Tibial nerve (tissue), 4 donors: Measurements from ENCODE around the gene HTR3A. TPM values are rescaled to one million over a fixed set of nuclear protein-coding genes. Genes with fewer than 3 reads are reported as not detected.
"Not testable (repeated sequence)": the region's sequence is repeated elsewhere in the genome, so short reads cannot be mapped to it uniquely, and the experiment has no call there.

Experiments used
- DNase-seq, 2 donors: peaks; one replicate each; pipeline ENCODE4 v3.0.0-alpha.2; 2019; ENCODE audit warnings: low spot score in 2 of 2
- H3K27ac ChIP-seq, 4 donors: fragments of 200-600 bp; sonication (generic) in 3 of 4; one replicate each; pipeline ENCODE4 v1.5.1; 2017 to 2019; ENCODE audit warnings: mild to moderate bottlenecking in 1 of 4
- H3K27me3 ChIP-seq, 2 donors: fragments of 200-600 bp; sonication (generic) in 1 of 2; one replicate each; pipeline versions ENCODE4 v1.5.1 to v1.6.0; 2017 to 2019
- H3K36me3 ChIP-seq, 3 donors: fragments of 200-600 bp; sonication (generic); one replicate each; pipeline ENCODE4 v1.5.1; 2018 to 2019
- H3K4me1 ChIP-seq, 4 donors: fragments of 200-600 bp; sonication (generic) in 3 of 4; one replicate each; pipeline ENCODE4 v1.5.1; 2017 to 2019
- H3K4me3 ChIP-seq, 4 donors: fragments of 200-600 bp; sonication (generic) in 3 of 4; one replicate each; pipeline ENCODE4 v1.5.1; 2017 to 2019; ENCODE audit warnings: mild to moderate bottlenecking in 1 of 4, moderate library complexity in 1 of 4
- H3K9me3 ChIP-seq, 4 donors: fragments of 200-600 bp; sonication (generic) in 3 of 4; one replicate each; pipeline ENCODE4 v1.5.1; 2017 to 2019
- EP300 ChIP-seq, 2 donors: sonication (generic); formaldehyde crosslinking; IDR thresholded peaks; one replicate each; pipeline ENCODE4 v1.6.1; 2017; ENCODE audit warnings: antibody characterized with exemption in 2 of 2, mild to moderate bottlenecking in 1 of 2
- POLR2A ChIP-seq, 2 donors: fragments of 450-650 bp; IDR thresholded peaks; one replicate each; pipeline ENCODE4 v1.6.1; 2017; ENCODE audit warnings: antibody characterized with exemption in 2 of 2, mild to moderate bottlenecking in 2 of 2, moderate library complexity in 2 of 2
- WGBS, 2 donors: methylation state at CpG; one replicate each; pipeline ENCODE4 v1.1.5; 2018; 5-methylcytosine and 5-hydroxymethylcytosine counted together
- total RNA-seq, 4 donors: library from RNA; depleted of rRNA; stranded (reverse); fragments of >200 nt; gene quantifications; one replicate each; pipeline ENCODE4 v1.1.0, GENCODE V29; 2016
- TF ChIP-seq, protein P1 (sequence below), 5 experiments: fragments of 200-600 bp in 3 of 5; fragments of 450-650 bp in 2 of 5; sonication (generic) in 3 of 5; IDR thresholded peaks; one replicate each; pipeline ENCODE4 v1.5.1; 2016 to 2019; ENCODE audit warnings: antibody characterized with exemption in 5 of 5, mild to moderate bottlenecking in 3 of 5, moderate library complexity in 2 of 5

Gene HTR3A
- not detected for total RNA-seq

DNA sequence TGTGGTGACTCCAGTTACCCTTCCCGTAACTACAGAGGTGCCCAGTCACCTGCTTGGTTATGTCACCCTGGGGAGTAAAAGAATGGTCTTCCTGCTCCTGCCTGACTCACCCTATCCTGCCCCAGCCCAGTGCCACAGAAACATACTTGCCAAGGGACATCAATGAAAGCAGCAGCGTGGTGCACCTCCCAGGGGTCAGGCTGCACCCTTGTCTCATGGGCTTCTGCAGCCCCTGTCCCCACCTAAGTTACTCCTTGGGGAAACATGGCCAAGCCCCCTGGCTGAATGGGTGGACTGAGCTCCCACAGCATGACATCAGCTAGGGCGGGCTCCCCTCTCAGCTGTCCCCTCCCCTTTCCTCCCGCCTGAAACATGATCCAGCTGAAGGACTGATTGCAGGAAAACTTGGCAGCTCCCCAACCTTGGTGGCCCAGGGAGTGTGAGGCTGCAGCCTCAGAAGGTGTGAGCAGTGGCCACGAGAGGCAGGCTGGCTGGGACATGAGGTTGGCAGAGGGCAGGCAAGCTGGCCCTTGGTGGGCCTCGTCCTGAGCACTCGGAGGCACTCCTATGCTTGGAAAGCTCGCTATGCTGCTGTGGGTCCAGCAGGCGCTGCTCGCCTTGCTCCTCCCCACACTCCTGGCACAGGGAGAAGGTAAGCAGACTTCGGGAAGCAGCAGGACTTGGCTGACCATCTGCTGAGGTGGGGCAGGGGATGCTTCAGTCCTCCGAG is at the start of gene HTR3A:
HTR3A (plus strand) TSS at position 368 of the 730 bp plus-strand sequence; CDS start at position 586, 218 bp downstream.
- Histone ChIP-seq H3K9me3 (no peaks in the 10 kb centered on the region), H3K27me3 (peaks cover 0 to 23% of the 10 kb centered on the region in 2 donors), H3K36me3 (no peaks in the 10 kb centered on the region), H3K27ac (no peak within 1 kb of the TSS), H3K4me3 (no peak within 1 kb of the TSS), H3K4me1 (peaks cover 0 to 9% (median 2%) of the 10 kb centered on the region in 4 donors)
- 17 to 26% methylated on average over 10 to 12 of the region's 12 CpGs for WGBS, 2 donors
- TF ChIP-seq POLR2A (IDR thresholded peaks at IDR 0.05) (no peak), EP300 (IDR thresholded peaks at IDR 0.05) (no peak)
- TF ChIP-seq, protein P1, sequence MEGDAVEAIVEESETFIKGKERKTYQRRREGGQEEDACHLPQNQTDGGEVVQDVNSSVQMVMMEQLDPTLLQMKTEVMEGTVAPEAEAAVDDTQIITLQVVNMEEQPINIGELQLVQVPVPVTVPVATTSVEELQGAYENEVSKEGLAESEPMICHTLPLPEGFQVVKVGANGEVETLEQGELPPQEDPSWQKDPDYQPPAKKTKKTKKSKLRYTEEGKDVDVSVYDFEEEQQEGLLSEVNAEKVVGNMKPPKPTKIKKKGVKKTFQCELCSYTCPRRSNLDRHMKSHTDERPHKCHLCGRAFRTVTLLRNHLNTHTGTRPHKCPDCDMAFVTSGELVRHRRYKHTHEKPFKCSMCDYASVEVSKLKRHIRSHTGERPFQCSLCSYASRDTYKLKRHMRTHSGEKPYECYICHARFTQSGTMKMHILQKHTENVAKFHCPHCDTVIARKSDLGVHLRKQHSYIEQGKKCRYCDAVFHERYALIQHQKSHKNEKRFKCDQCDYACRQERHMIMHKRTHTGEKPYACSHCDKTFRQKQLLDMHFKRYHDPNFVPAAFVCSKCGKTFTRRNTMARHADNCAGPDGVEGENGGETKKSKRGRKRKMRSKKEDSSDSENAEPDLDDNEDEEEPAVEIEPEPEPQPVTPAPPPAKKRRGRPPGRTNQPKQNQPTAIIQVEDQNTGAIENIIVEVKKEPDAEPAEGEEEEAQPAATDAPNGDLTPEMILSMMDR (IDR thresholded peaks at IDR 0.05), result no peak
- no peak for DNase-seq

DNA sequence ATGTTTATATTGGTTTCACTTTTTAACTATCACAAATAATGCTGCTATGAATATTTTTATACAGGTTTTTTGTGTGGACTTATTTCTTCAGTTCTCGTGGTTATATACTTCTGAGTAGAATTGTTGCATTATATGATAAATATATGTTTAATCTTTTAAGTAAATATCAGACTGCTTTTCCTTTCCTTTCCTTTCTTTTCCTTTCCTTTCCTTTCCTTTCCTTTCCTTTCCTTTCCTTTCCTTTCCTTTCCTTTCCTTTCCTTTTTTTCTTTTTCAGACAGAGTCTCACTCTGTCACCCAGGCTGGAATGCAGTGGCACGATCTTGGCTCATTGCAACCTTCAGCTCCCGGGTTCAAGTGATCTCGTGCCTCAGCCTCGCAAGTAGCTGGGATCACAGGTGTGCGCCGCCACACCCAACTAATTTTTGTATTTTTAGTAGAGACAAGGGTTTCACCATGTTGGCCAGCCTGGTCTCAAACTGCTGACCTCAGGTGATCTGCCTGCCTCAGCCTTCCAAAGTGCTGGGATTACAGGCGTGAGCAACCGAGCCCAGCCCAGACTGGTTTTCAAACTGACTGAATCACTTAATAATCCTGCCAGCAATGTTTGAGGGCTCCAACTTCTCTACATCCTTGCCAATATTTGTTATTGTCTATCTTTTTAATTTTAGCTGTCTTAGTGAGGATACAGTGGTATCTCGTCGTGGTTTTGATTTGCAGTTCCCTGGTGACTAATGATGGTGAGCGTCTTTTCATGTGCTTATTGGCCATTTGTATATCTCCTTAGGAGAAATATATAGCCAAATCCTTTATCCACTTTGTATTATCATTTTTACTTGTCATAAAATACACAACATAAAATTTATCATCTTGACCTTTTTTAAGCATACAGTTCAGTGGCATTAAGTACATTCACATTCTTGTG is 48.4 kb upstream of the HTR3A start:
- DNase-seq, result no peak
- Histone ChIP-seq H3K4me3 (no peak overlapping the region), H3K27me3 (no peaks in the 10 kb centered on the region), H3K9me3 (no peaks in the 10 kb centered on the region), H3K27ac (no peak overlapping the region), H3K36me3 (no peaks in the 10 kb centered on the region), H3K4me1 (no peaks in the 10 kb centered on the region)
- TF ChIP-seq EP300 (IDR thresholded peaks at IDR 0.05), result no peak
- TF ChIP-seq, protein P1 (IDR thresholded peaks at IDR 0.05), result no peak
- no peak for TF ChIP-seq POLR2A (IDR thresholded peaks at IDR 0.05)
- WGBS, 2 donors, result 74 to 79% methylated on average over 12 of the region's 12 CpGs

DNA sequence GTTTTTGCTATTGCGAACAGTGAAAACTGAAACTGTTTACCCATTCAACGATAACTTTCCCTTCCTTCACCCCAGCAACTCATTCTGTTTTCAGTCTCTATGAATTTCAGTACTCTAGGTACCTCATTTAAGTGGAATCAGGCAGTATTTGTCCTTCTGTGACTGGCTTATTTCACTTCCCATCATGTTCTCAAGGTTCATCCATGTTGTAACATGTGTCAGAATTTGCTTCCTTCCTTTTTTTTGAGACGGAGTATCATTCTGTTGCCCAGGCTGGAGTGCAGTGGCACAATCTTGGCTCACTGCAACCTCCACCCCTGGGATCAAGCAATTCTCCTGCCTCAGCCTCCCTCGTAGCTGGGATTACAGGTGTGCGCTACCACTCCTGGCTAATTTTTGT is 46.6 kb upstream of the HTR3A start:
- H3K36me3 ChIP-seq, result no peaks in the 10 kb centered on the region
- no peak for DNase-seq
- 65 to 91% methylated on average over 5 of the region's 5 CpGs for WGBS, 2 donors
- H3K4me3 ChIP-seq, result no peak overlapping the region
- no peaks in the 10 kb centered on the region for H3K27me3 ChIP-seq
- TF ChIP-seq, protein P1 (IDR thresholded peaks at IDR 0.05), result no peak
- TF ChIP-seq POLR2A (IDR thresholded peaks at IDR 0.05), result no peak
- TF ChIP-seq EP300 (IDR thresholded peaks at IDR 0.05), result no peak
- H3K9me3 ChIP-seq, result no peaks in the 10 kb centered on the region
- no peak overlapping the region for H3K27ac ChIP-seq
- no peaks in the 10 kb centered on the region for H3K4me1 ChIP-seq

DNA sequence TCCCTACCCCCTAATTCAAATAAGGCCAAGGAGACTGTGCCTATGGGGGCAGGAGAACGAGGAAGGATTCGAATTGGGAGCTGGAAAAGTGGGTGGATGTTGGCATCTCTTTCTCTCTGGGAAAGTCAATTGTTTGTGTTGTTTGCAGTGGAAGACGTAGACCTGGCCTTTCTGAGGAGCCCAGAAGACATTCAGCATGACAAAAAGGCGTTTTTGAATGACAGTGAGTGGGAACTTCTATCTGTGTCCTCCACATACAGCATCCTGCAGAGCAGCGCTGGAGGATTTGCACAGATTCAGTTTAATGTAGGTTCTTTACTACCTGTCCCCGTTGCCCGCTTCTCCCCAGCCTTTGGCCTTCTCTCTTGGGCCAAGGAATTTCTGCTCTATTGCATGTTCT is 42.1 kb upstream of the HTR3A start:
- H3K36me3 ChIP-seq, result no peaks in the 10 kb centered on the region
- H3K27ac ChIP-seq, result no peak overlapping the region
- H3K4me1 ChIP-seq, result no peaks in the 10 kb centered on the region
- TF ChIP-seq POLR2A (IDR thresholded peaks at IDR 0.05) (no peak), EP300 (IDR thresholded peaks at IDR 0.05) (no peak)
- TF ChIP-seq, protein P1 (IDR thresholded peaks at IDR 0.05), result no peak
- DNase-seq, result no peak
- no peaks in the 10 kb centered on the region for H3K9me3 ChIP-seq
- 67 to 71% methylated on average over 7 of the region's 7 CpGs for WGBS, 2 donors
- no peaks in the 10 kb centered on the region for H3K27me3 ChIP-seq
- H3K4me3 ChIP-seq, result no peak overlapping the region

DNA sequence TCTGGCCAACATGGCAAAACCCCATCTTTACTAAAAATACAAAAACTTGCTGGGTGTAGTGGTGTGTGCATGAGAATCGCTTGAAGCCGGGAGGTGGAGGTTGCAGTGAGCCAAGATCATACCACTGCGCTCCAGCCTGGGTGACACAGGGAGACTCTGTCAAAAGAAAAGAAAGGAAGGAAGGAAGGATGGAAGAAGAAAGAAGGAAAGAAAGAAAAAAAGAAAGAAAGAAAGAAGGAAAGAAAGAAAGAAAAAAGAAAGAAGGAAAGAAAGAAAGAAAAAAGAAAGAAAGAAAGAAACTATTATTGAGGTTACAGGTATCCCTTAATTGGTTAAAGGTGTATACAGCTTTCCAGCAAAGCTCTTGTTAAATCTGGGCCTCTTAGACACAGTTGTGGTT is 40.7 kb upstream of the HTR3A start:
- H3K9me3 ChIP-seq, H3K36me3 ChIP-seq, H3K27ac ChIP-seq, H3K27me3 ChIP-seq, H3K4me1 ChIP-seq, DNase-seq, H3K4me3 ChIP-seq: not testable (repeated sequence)
- WGBS, 2 donors, result 91 to 99% methylated on average over 3 of the region's 3 CpGs
